H1 (cell line): ENCODE data around the gene CDH11. TPM values are rescaled to one million over a fixed set of nuclear protein-coding genes. Genes with fewer than 3 reads are reported as not detected.
A peak's percentile ranks its signal among the peaks of the same experiment; 100 is the strongest.

ENCODE experiments used
- CTCF ChIA-PET: fragments of 300-600 bp; sonication (Branson Sonifier 250); formaldehyde crosslinking; loops from one replicate; lab custom pipeline; 2021; ENCODE audit not compliant: partially characterized antibody; lab: Charles Lee
- POLR2A ChIA-PET: fragments of 300-600 bp; sonication (Branson Sonifier 250); formaldehyde crosslinking; loops from one replicate; lab custom pipeline; 2021; ENCODE audit warnings: inconsistent platforms; ENCODE audit not compliant: partially characterized antibody; lab: Charles Lee
- DNase-seq, 2 experiments: peaks; one replicate each; pipeline versions ENCODE4 v3.0.0 to v3.0.0-alpha.2; 2010 to 2022; ENCODE audit warnings: low spot score in 2 of 2, low read depth in 1 of 2, mixed read lengths in 1 of 2
- FAIRE-seq: peaks from 2 replicates; lab custom pipeline; 2011; peaks lifted over from hg19 to GRCh38; lab: Jason Lieb, UNC
- H2AFZ ChIP-seq: 2 replicates; pipeline ENCODE4 v1.8.1; 2012; ENCODE audit warnings: low read length, inconsistent platforms
- H2AK5ac ChIP-seq: 2 replicates; pipeline ENCODE4 v1.6.1; 2013; ENCODE audit warnings: low read depth, low read length
- H2BK120ac ChIP-seq: replicated peaks from 2 replicates; pipeline ENCODE3; 2013; ENCODE audit warnings: low read depth, low read length, inconsistent platforms
- H2BK12ac ChIP-seq: 2 replicates; pipeline ENCODE4 v1.6.1; 2013; ENCODE audit warnings: low read depth, low read length
- H2BK15ac ChIP-seq: 2 replicates; pipeline ENCODE4 v1.6.1; 2013; ENCODE audit warnings: low read length
- H2BK20ac ChIP-seq: 2 replicates; pipeline ENCODE4 v1.6.1; 2013; ENCODE audit warnings: low read length
- H2BK5ac ChIP-seq: 2 replicates; pipeline ENCODE4 v1.6.1; 2013; ENCODE audit warnings: low read depth, low read length
- H3K14ac ChIP-seq: 2 replicates; pipeline ENCODE4 v1.6.1; 2013; ENCODE audit warnings: inconsistent platforms; ENCODE audit not compliant: insufficient read length
- H3K18ac ChIP-seq: 2 replicates; pipeline ENCODE4 v1.6.1; 2013; ENCODE audit warnings: low read length; ENCODE audit errors: extremely low read depth
- H3K23ac ChIP-seq: 2 replicates; pipeline ENCODE4 v1.6.1; 2013; ENCODE audit warnings: inconsistent platforms; ENCODE audit not compliant: insufficient read length
- H3K23me2 ChIP-seq: 2 replicates; pipeline ENCODE4 v1.6.1; 2013; ENCODE audit warnings: low read depth, low read length
- H3K27ac ChIP-seq: 2 replicates; pipeline ENCODE4 v1.6.1; 2011; ENCODE audit warnings: low read depth, low read length, inconsistent platforms
- H3K27me3 ChIP-seq, 4 experiments: replicated peaks in 1 of 4; 1 replicate in 1 of 4; 2 replicates in 3 of 4; pipeline versions ENCODE4 v1.6.1 to v1.8.1; 2011 to 2013; ENCODE audit warnings: low read length in 3 of 4, mild to moderate bottlenecking in 3 of 4, inconsistent platforms in 2 of 4, mixed read lengths in 2 of 4, moderate library complexity in 1 of 4; ENCODE audit not compliant: control insufficient read depth in 3 of 4, insufficient read depth in 3 of 4; ENCODE audit errors: extremely low read depth in 1 of 4
- H3K36me3 ChIP-seq, 4 experiments: 2 replicates each; pipeline versions ENCODE4 v1.6.1 to v1.8.1; 2011 to 2013; ENCODE audit warnings: mild to moderate bottlenecking in 4 of 4, low read length in 3 of 4, moderate library complexity in 2 of 4, control low read depth in 1 of 4, inconsistent platforms in 1 of 4; ENCODE audit not compliant: insufficient read depth in 4 of 4, control insufficient read depth in 2 of 4
- H3K4ac ChIP-seq: replicated peaks from 2 replicates; pipeline ENCODE3; 2013; ENCODE audit warnings: low read length, low read depth, mixed read lengths, inconsistent platforms; ENCODE audit not compliant: insufficient read length
- H3K4me1 ChIP-seq, 4 experiments: replicated peaks in 1 of 4; 1 replicate in 1 of 4; 2 replicates in 3 of 4; pipeline versions ENCODE4 v1.6.1 to v1.8.1; 2011 to 2013; ENCODE audit warnings: low read length in 3 of 4, inconsistent platforms in 2 of 4, mixed read lengths in 1 of 4; ENCODE audit not compliant: insufficient read depth in 4 of 4, control insufficient read depth in 3 of 4
- H3K4me2 ChIP-seq, 2 experiments: 2 replicates each; pipeline versions ENCODE4 v1.6.1 to v1.8.1; 2011 to 2013; ENCODE audit warnings: low read depth in 2 of 2, low read length in 2 of 2, control low read depth in 1 of 2, inconsistent platforms in 1 of 2, mild to moderate bottlenecking in 1 of 2; ENCODE audit not compliant: insufficient read depth in 1 of 2
- H3K4me3 ChIP-seq, 4 experiments: fragments of 200-600, 300-600 bp in 1 of 4; sonication (generic), shearing (Covaris generic), sonication (Bioruptor Twin) in 1 of 4; 2 replicates each; pipeline versions ENCODE4 v1.5.1 to v1.8.1; 2011 to 2016; ENCODE audit warnings: low read length in 4 of 4, low read depth in 3 of 4, control low read depth in 2 of 4, inconsistent platforms in 2 of 4, mild to moderate bottlenecking in 2 of 4, mixed read lengths in 1 of 4, moderate library complexity in 1 of 4; ENCODE audit not compliant: insufficient read depth in 2 of 4; ENCODE audit errors: extremely low read depth in 1 of 4
- H3K56ac ChIP-seq: replicated peaks from 2 replicates; pipeline ENCODE3; 2013; ENCODE audit warnings: low read depth, mild to moderate bottlenecking, mixed read lengths, low read length, inconsistent platforms; ENCODE audit not compliant: insufficient read length
- H3K79me1 ChIP-seq: 2 replicates; pipeline ENCODE4 v1.6.1; 2013; ENCODE audit warnings: low read depth, low read length, control low read depth
- H3K79me2 ChIP-seq, 2 experiments: 2 replicates each; pipeline versions ENCODE4 v1.6.1 to v1.8.1; 2012 to 2013; ENCODE audit warnings: low read length in 2 of 2, mild to moderate bottlenecking in 2 of 2, inconsistent platforms in 1 of 2; ENCODE audit not compliant: insufficient read depth in 2 of 2, control insufficient read depth in 1 of 2
- H3K9ac ChIP-seq, 4 experiments: replicated peaks in 1 of 4; 1 replicate in 1 of 4; 2 replicates in 3 of 4; pipeline versions ENCODE4 v1.6.1 to v1.8.1; 2011 to 2013; ENCODE audit warnings: low read depth in 3 of 4, low read length in 3 of 4, control low read depth in 2 of 4, mild to moderate bottlenecking in 2 of 4, moderate library complexity in 2 of 4, inconsistent platforms in 1 of 4; ENCODE audit errors: extremely low read depth in 1 of 4
- H3K9me3 ChIP-seq, 2 experiments: 2 replicates each; pipeline versions ENCODE4 v1.6.1 to v1.8.1; 2012 to 2013; ENCODE audit warnings: mild to moderate bottlenecking in 2 of 2, moderate library complexity in 2 of 2, control low read depth in 1 of 2, inconsistent platforms in 1 of 2, low read depth in 1 of 2, low read length in 1 of 2, mixed read lengths in 1 of 2; ENCODE audit not compliant: insufficient read depth in 2 of 2
- H4K20me1 ChIP-seq, 2 experiments: replicated peaks in 1 of 2; 2 replicates each; pipeline versions ENCODE3 to v1.8.1; 2011 to 2013; ENCODE audit warnings: inconsistent platforms in 2 of 2, low read length in 2 of 2, mild to moderate bottlenecking in 1 of 2; ENCODE audit not compliant: insufficient read depth in 2 of 2, control insufficient read depth in 1 of 2
- H4K5ac ChIP-seq: 2 replicates; pipeline ENCODE4 v1.6.1; 2013; ENCODE audit warnings: low read length, low read depth, mixed read lengths, inconsistent platforms; ENCODE audit not compliant: insufficient read length
- H4K8ac ChIP-seq: 2 replicates; pipeline ENCODE4 v1.8.0; 2013; ENCODE audit warnings: mild to moderate bottlenecking, moderate library complexity, low read length, inconsistent platforms; ENCODE audit not compliant: insufficient read depth; ENCODE audit errors: extremely low read depth
- H4K91ac ChIP-seq: replicated peaks from 2 replicates; pipeline ENCODE3; 2013; ENCODE audit warnings: low read length, mixed read lengths, inconsistent platforms; ENCODE audit not compliant: insufficient read length
- BCL11A ChIP-seq, 2 experiments: IDR thresholded peaks; one replicate each; pipeline ENCODE4 v1.6.1; 2011; ENCODE audit warnings: low read depth in 2 of 2, low read length in 2 of 2, mild to moderate bottlenecking in 2 of 2
- CREB1 ChIP-seq: IDR thresholded peaks from 2 replicates; pipeline ENCODE4 v1.6.1; 2012; ENCODE audit warnings: inconsistent platforms
- CTCF ChIP-seq, 3 experiments: IDR thresholded peaks; 1 replicate in 2 of 3; 2 replicates in 1 of 3; pipeline versions ENCODE4 v1.5.1 to v1.6.1; 2011; ENCODE audit warnings: low read length in 3 of 3, mild to moderate bottlenecking in 3 of 3, inconsistent platforms in 2 of 3, low read depth in 1 of 3, moderate library complexity in 1 of 3; ENCODE audit not compliant: insufficient read depth in 1 of 3; ENCODE audit errors: control extremely low read depth in 1 of 3
- EZH2 ChIP-seq: fragments of 200-600 bp; sonication (generic); IDR thresholded peaks from 2 replicates; pipeline ENCODE4 v1.7.1; 2012; ENCODE audit warnings: low read depth, mild to moderate bottlenecking, moderate library complexity, low read length, inconsistent platforms; ENCODE audit not compliant: severe bottlenecking
- JUND ChIP-seq: IDR thresholded peaks from 2 replicates; pipeline ENCODE4 v1.6.1; 2011; ENCODE audit warnings: mild to moderate bottlenecking, improper control_type of control experiment, low read length
- POLR2A ChIP-seq, 2 experiments: IDR thresholded peaks; 1 replicate in 1 of 2; 2 replicates in 1 of 2; pipeline ENCODE4 v1.6.1; 2011; ENCODE audit warnings: low read depth in 2 of 2, low read length in 2 of 2, mild to moderate bottlenecking in 2 of 2; ENCODE audit errors: control extremely low read depth in 1 of 2
- POU5F1 ChIP-seq: IDR thresholded peaks from 2 replicates; pipeline ENCODE4 v1.6.1; 2011; ENCODE audit warnings: low read depth, mild to moderate bottlenecking, low read length, moderate library complexity
- RAD21 ChIP-seq, 2 experiments: IDR thresholded peaks in 1 of 2; conservative IDR thresholded peaks in 1 of 2; 2 replicates each; pipeline ENCODE4 v1.6.1; 2011; ENCODE audit warnings: low read depth in 2 of 2, low read length in 2 of 2, improper control_type of control experiment in 1 of 2, inconsistent platforms in 1 of 2, mild to moderate bottlenecking in 1 of 2, moderate library complexity in 1 of 2
- RNF2 ChIP-seq: fragments of 200-900, 300-1000 bp; sonication (generic); IDR thresholded peaks from 2 replicates; pipeline ENCODE4 v1.7.1; 2016; ENCODE audit warnings: borderline replicate concordance, low read depth, mild to moderate bottlenecking, antibody characterized with exemption, low read length; ENCODE audit not compliant: poor library complexity, severe bottlenecking; ENCODE audit errors: missing control alignments
- SIX5 ChIP-seq: IDR thresholded peaks from 2 replicates; pipeline ENCODE4 v1.6.1; 2011; ENCODE audit warnings: mild to moderate bottlenecking, low read depth, low read length
- SRF ChIP-seq: IDR thresholded peaks from 2 replicates; pipeline ENCODE4 v1.6.1; 2011; ENCODE audit warnings: mild to moderate bottlenecking, low read depth, low read length, moderate library complexity
- SUZ12 ChIP-seq: fragments of 200-600 bp; sonication (generic); IDR thresholded peaks from 2 replicates; pipeline ENCODE4 v1.6.1; 2012; ENCODE audit warnings: mild to moderate bottlenecking, inconsistent platforms, low read length, moderate library complexity, mixed read lengths
- WGBS, 2 experiments: shearing (Covaris generic) in 1 of 2; methylation state at CpG; one replicate each; pipeline versions ENCODE4 v1.1.6 to v1.1.7; 2013 to 2015; ENCODE audit warnings: low lambda C conversion rate in 2 of 2, mixed read lengths in 2 of 2, inconsistent platforms in 1 of 2, low coverage in 1 of 2, missing lambda C conversion rate in 1 of 2; ENCODE audit not compliant: insufficient replicate concordance in 2 of 2, insufficient coverage in 1 of 2, insufficient read length in 1 of 2; ENCODE audit errors: extremely low coverage in 1 of 2, missing lambda C conversion rate in 1 of 2; 5-methylcytosine and 5-hydroxymethylcytosine counted together
- polyA plus RNA-seq, 7 experiments: library from polyadenylated mRNA; depleted of rRNA in 3 of 7; stranded (reverse) in 5 of 7; unstranded in 2 of 7; fragments of >200 nt in 5 of 7; fragments of 200-250 nt in 2 of 7; gene quantifications; 1 replicate in 5 of 7; 2 replicates in 1 of 7; 4 replicates in 1 of 7; pipeline versions ENCODE4 v1.2.1 to v1.2.3, GENCODE V29; 2011 to 2013; ENCODE audit warnings: missing spikeins in 2 of 7, mixed read lengths in 2 of 7
- total RNA-seq: library from RNA; stranded (reverse); fragmentation: NEBNext Ultra II Directional; extraction: Animal tissue kit (Norgen Biotek cat#: 25700); gene quantifications from 2 replicates; pipeline ENCODE4 v1.2.1, GENCODE V29; 2021

Gene CDH11
- total and polyA plus RNA-seq, 2 of the 8 experiments (the other 6 are each of a cell fraction or from before 2014, with no cell fraction given) = 3.3 to 8.4 TPM

GRCh38 chr16:64983963-64984362 is 137.9 kb downstream of the CDH11 start:
- DNase-seq (peak; percentile 29 to 78), FAIRE-seq (peak; percentile 90)
- Histone ChIP-seq H2AFZ (no peak overlapping the region), H2BK20ac (no peak overlapping the region), H2BK120ac (no peak overlapping the region), H3K79me2 (no peaks in the 10 kb centered on the region), H2AK5ac (no peak overlapping the region), H3K4me3 (no peak overlapping the region), H3K36me3 (no peaks in the 10 kb centered on the region), H3K27ac (no peak overlapping the region), H3K23me2 (no peaks in the 10 kb centered on the region; the same call in 1 of the 2 replicates), H3K9me3 (no peaks in the 10 kb centered on the region), H2BK5ac (no peak overlapping the region), H3K79me1 (no peaks in the 10 kb centered on the region), H3K4me1 (no peaks in the 10 kb centered on the region), H3K4ac (no peak overlapping the region), H3K27me3 (no peaks in the 10 kb centered on the region), H4K91ac (no peak overlapping the region), H2BK15ac (no peak overlapping the region), H4K8ac (no peak overlapping the region), H4K20me1 (no peaks in the 10 kb centered on the region), H3K14ac (no peak overlapping the region), H3K18ac (no peak overlapping the region), H3K4me2 (no peak overlapping the region), H2BK12ac (no peak overlapping the region), H3K9ac (no peak overlapping the region), H3K56ac (no peak overlapping the region), H3K23ac (no peak overlapping the region), H4K5ac (no peak overlapping the region)
- POLR2A ChIA-PET = no interaction called here
- WGBS, 2 experiments = 38% methylated on average over 2 of the region's 2 CpGs; no CpG with 5 or more reads in 1 of the 2 experiments
- CTCF ChIA-PET = interaction anchor here (0.7 to 2.7 kb wide), 9 partner anchors 10 to 151 kb away, joined by 3 to 14 read pairs (median 3); no protein-coding TSS in a partner anchor
- TF ChIP-seq JUND (no peak), RAD21 (IDR thresholded peaks at IDR 0.05 in 1 of 2, conservative IDR thresholded peaks at IDR 0.05 in 1 of 2; ENCODE audit: low read depth in 2 of 2, low read length in 2 of 2) (peak; percentile 82 to 87), CTCF (IDR thresholded peaks at IDR 0.05; ENCODE audit: control extremely low read depth in 1 of 3, insufficient read depth in 1 of 3, low read depth in 1 of 3, low read length in 3 of 3) (peak; percentile 74 to 91 (median 74)), POLR2A (IDR thresholded peaks at IDR 0.05; ENCODE audit: control extremely low read depth in 1 of 2, low read depth in 2 of 2, low read length in 2 of 2) (no peak), SRF (no peak), CREB1 (no peak), BCL11A (IDR thresholded peaks at IDR 0.05; ENCODE audit: low read depth in 2 of 2, low read length in 2 of 2) (no peak), SUZ12 (no peak), SIX5 (no peak), POU5F1 (no peak), EZH2 (no peak), RNF2 (no peak)
